SK-N-SH (cell line): ENCODE measurements around the gene CSPG5. TPM values are rescaled to one million over a fixed set of nuclear protein-coding genes. Genes with fewer than 3 reads are reported as not detected.

Experiments
- CTCF ChIA-PET: fragments of 300-600, 350-600 bp; formaldehyde crosslinking; extraction: SDS; loops from one replicate; lab custom pipeline; 2021; lab: Yijun Ruan, JAX
- POLR2A ChIA-PET: fragments of 350-600 bp; sonication (Branson Sonifier 250); formaldehyde crosslinking; extraction: SDS; loops from one replicate; lab custom pipeline; 2020; ENCODE audit warnings: antibody characterized with exemption, inconsistent platforms; lab: Yijun Ruan, JAX
- DNase-seq: peaks from one replicate; pipeline ENCODE4 v3.0.0; 2012
- H2AFZ ChIP-seq: fragments of 200-600 bp; sonication (generic); 2 replicates; pipeline ENCODE4 v1.8.1; 2016; ENCODE audit warnings: antibody characterized with exemption, mild to moderate bottlenecking, low read depth
- H3F3A ChIP-seq: fragments of 200-600 bp; sonication (generic); replicated peaks from 2 replicates; pipeline ENCODE3; 2016; ENCODE audit warnings: antibody characterized with exemption, mild to moderate bottlenecking; ENCODE audit not compliant: insufficient read depth
- H3K27ac ChIP-seq, 2 experiments: fragments of 200-500 bp in 1 of 2; fragments of 200-600 bp in 1 of 2; sonication (Bioruptor generic) in 1 of 2; sonication (generic), shearing (Covaris generic) in 1 of 2; 2 replicates each; pipeline versions ENCODE4 v1.5.1 to v1.6.1; 2014 to 2016; ENCODE audit warnings: low read depth in 2 of 2, inconsistent platforms in 1 of 2, low read length in 1 of 2, mild to moderate bottlenecking in 1 of 2, mixed read lengths in 1 of 2
- H3K27me3 ChIP-seq: fragments of 200-600 bp; sonication (generic), shearing (Covaris generic); 2 replicates; pipeline ENCODE4 v1.6.1; 2016; ENCODE audit warnings: mixed run types; ENCODE audit not compliant: insufficient read depth
- H3K36me3 ChIP-seq, 2 experiments: fragments of 200-500 bp in 1 of 2; fragments of 200-600 bp in 1 of 2; sonication (Bioruptor generic) in 1 of 2; sonication (generic) in 1 of 2; replicated peaks in 1 of 2; 2 replicates each; pipeline versions ENCODE3 to v1.5.1; 2014 to 2016; ENCODE audit warnings: low read length in 1 of 2, mild to moderate bottlenecking in 1 of 2; ENCODE audit not compliant: insufficient read depth in 2 of 2, control insufficient read depth in 1 of 2
- H3K4me1 ChIP-seq, 2 experiments: fragments of 200-500 bp in 1 of 2; fragments of 200-600 bp in 1 of 2; sonication (Bioruptor generic) in 1 of 2; sonication (generic), shearing (Covaris generic) in 1 of 2; 2 replicates each; pipeline versions ENCODE4 v1.5.1 to v1.6.1; 2014 to 2016; ENCODE audit warnings: low read depth in 1 of 2, low read length in 1 of 2, mixed run types in 1 of 2; ENCODE audit not compliant: insufficient read depth in 2 of 2, control insufficient read depth in 1 of 2
- H3K4me2 ChIP-seq: fragments of 200-600 bp; sonication (generic), shearing (Covaris generic); 2 replicates; pipeline ENCODE4 v1.6.1; 2017; ENCODE audit warnings: mixed run types
- H3K4me3 ChIP-seq, 2 experiments: fragments of 200-500 bp in 1 of 2; fragments of 200-600 bp in 1 of 2; sonication (Bioruptor generic) in 1 of 2; sonication (generic), shearing (Covaris generic) in 1 of 2; 2 replicates each; pipeline versions ENCODE4 v1.5.1 to v1.8.1; 2014 to 2016; ENCODE audit warnings: low read depth in 2 of 2, inconsistent platforms in 1 of 2, low read length in 1 of 2, mild to moderate bottlenecking in 1 of 2, mixed read lengths in 1 of 2, moderate library complexity in 1 of 2
- H3K79me2 ChIP-seq: fragments of 200-600 bp; sonication (generic); 2 replicates; pipeline ENCODE4 v1.8.1; 2017; ENCODE audit warnings: mild to moderate bottlenecking; ENCODE audit not compliant: insufficient read depth
- H3K9ac ChIP-seq: fragments of 200-600 bp; sonication (generic); 2 replicates; pipeline ENCODE4 v1.6.1; 2017; ENCODE audit warnings: mixed run types
- H3K9me2 ChIP-seq: fragments of 200-600 bp; sonication (generic); 2 replicates; pipeline ENCODE4 v1.6.1; 2017; ENCODE audit warnings: mixed run types
- H3K9me3 ChIP-seq: fragments of 200-600 bp; sonication (generic); 2 replicates; pipeline ENCODE4 v1.6.1; 2017; ENCODE audit warnings: mixed run types, mild to moderate bottlenecking, moderate library complexity
- H4K20me1 ChIP-seq: fragments of 200-600 bp; sonication (generic); 2 replicates; pipeline ENCODE4 v1.6.1; 2017; ENCODE audit warnings: mild to moderate bottlenecking, mixed run types; ENCODE audit not compliant: insufficient read depth
- CTCF ChIP-seq: fragments of 200-600 bp; sonication (generic); IDR thresholded peaks from 2 replicates; pipeline ENCODE4 v1.6.1; 2017; ENCODE audit warnings: antibody characterized with exemption, mild to moderate bottlenecking, moderate library complexity
- ELF1 ChIP-seq: IDR thresholded peaks from 2 replicates; pipeline ENCODE4 v1.4.0; 2012
- MAX ChIP-seq: IDR thresholded peaks from 2 replicates; pipeline ENCODE4 v1.4.0; 2012; ENCODE audit warnings: low read depth
- MXI1 ChIP-seq: IDR thresholded peaks from 2 replicates; pipeline ENCODE4 v1.6.1; 2012; ENCODE audit warnings: mild to moderate bottlenecking, low read depth, low read length, improper control_type of control experiment
- NFIC ChIP-seq: IDR thresholded peaks from 2 replicates; pipeline ENCODE4 v1.4.0; 2012; ENCODE audit warnings: borderline replicate concordance
- NRF1 ChIP-seq: IDR thresholded peaks from 2 replicates; pipeline ENCODE4 v1.6.1; 2012; ENCODE audit warnings: low read depth, mild to moderate bottlenecking, low read length
- PBX3 ChIP-seq: IDR thresholded peaks from 2 replicates; pipeline ENCODE4; 2012
- RAD21 ChIP-seq: IDR thresholded peaks from 2 replicates; pipeline ENCODE4 v1.6.1; 2012; ENCODE audit warnings: mild to moderate bottlenecking, low read length
- REST ChIP-seq: IDR thresholded peaks from 2 replicates; pipeline ENCODE4 v1.6.1; 2012; ENCODE audit warnings: mild to moderate bottlenecking, low read depth, low read length, moderate library complexity
- RXRA ChIP-seq: IDR thresholded peaks from 2 replicates; pipeline ENCODE4 v1.4.0; 2012; ENCODE audit warnings: low read depth, mild to moderate bottlenecking, borderline replicate concordance
- SMC3 ChIP-seq: IDR thresholded peaks from 2 replicates; pipeline ENCODE4 v1.6.1; 2012; ENCODE audit warnings: low read depth, low read length, improper control_type of control experiment
- USF1 ChIP-seq: IDR thresholded peaks from 2 replicates; pipeline ENCODE4 v1.4.0; 2012; ENCODE audit warnings: low read depth, borderline replicate concordance
- USF2 ChIP-seq: fragments of 150-350 bp; IDR thresholded peaks from 2 replicates; pipeline ENCODE4 v1.6.1; 2017; ENCODE audit warnings: antibody characterized with exemption, low read length, low read depth, borderline replicate concordance
- ZBTB33 ChIP-seq: IDR thresholded peaks from 2 replicates; pipeline ENCODE4 v1.4.0; 2012; ENCODE audit warnings: low read depth, borderline replicate concordance
- WGBS: methylation state at CpG from one replicate; pipeline ENCODE4 v1.1.6; 2017; ENCODE audit warnings: low lambda C conversion rate; 5-methylcytosine and 5-hydroxymethylcytosine counted together
- polyA plus RNA-seq, 3 experiments: library from polyadenylated mRNA; depleted of rRNA; stranded (reverse); fragments of >200 nt; gene quantifications; 2 replicates each; pipeline ENCODE4 v1.2.3, GENCODE V29; 2012

The CSPG5 gene
- polyA plus RNA-seq, 1 of the 3 experiments (the other 2 are of a cell fraction): 0.58 TPM

GRCh38 chr3:47523310-47524073 lies 55.2 kb downstream of the CSPG5 start (continued):
- TF ChIP-seq ZBTB33: no peak

GRCh38 chr3:47522082-47522987 lies 56.3 kb downstream of the CSPG5 start:
- Histone ChIP-seq H3K4me3 (no peak overlapping the region; a peak in 1 of 4 replicates), H3K9me3 (no peaks in the 10 kb centered on the region), H3K79me2 (no peaks in the 10 kb centered on the region), H4K20me1 (no peaks in the 10 kb centered on the region), H3K36me3 (no peaks in the 10 kb centered on the region), H3K9ac (no peak overlapping the region), H3K27ac (no peak overlapping the region), H3K27me3 (no peaks in the 10 kb centered on the region), H3F3A (no peaks in the 10 kb centered on the region), H2AFZ (peak overlapping the region; percentile 43; the same call in 1 of the 2 replicates), H3K9me2 (no peaks in the 10 kb centered on the region), H3K4me2 (no peak overlapping the region), H3K4me1 (peaks cover 0 to 4% of the 10 kb centered on the region in 2 experiments; a peak in 1 of 4 replicates)
- no peak for TF ChIP-seq USF2
- TF ChIP-seq ELF1: no peak
- peak; percentile 99 for TF ChIP-seq MXI1
- TF ChIP-seq NRF1: 0 out of 2 replicates have a peak, but pooled peaks have one; percentile 30
- peak; percentile 89 for TF ChIP-seq CTCF
- no peak for TF ChIP-seq RXRA
- peak; percentile 36 for TF ChIP-seq PBX3
- TF ChIP-seq MAX: peak; percentile 99
- TF ChIP-seq NFIC: no peak
- peak; percentile 95 for TF ChIP-seq RAD21
- 0 out of 2 replicates have a peak, but pooled peaks have one; percentile 39 for TF ChIP-seq REST
- peak; percentile 77; the same call in 1 of the 2 replicates for TF ChIP-seq USF1
- TF ChIP-seq SMC3: peak; percentile 98
- peak; percentile 79 for DNase-seq
- POLR2A ChIA-PET: interaction anchor here (0.5 to 1.9 kb wide), 3 partner anchors 9 to 280 kb away, joined by 3 to 8 read pairs (median 5); partner anchors contain the start of gene ELP6
- 53% methylated on average over 11 of the region's 15 CpGs for WGBS
- CTCF ChIA-PET: interaction anchor here (0.5 to 4.2 kb wide), 43 partner anchors 8 to 662 kb away, joined by 3 to 64 read pairs (median 4); partner anchors contain the start of genes DHX30 and SCAP
